Calu3 (cell line): Measurements from ENCODE around the gene IKZF3. TPM values are rescaled to one million over a fixed set of nuclear protein-coding genes. Genes with fewer than 3 reads are reported as not detected.
A peak's percentile ranks its signal among the peaks of the same experiment; 100 is the strongest.

Source experiments
- BruUV-seq: library from RNA; stranded (reverse); fragments of 400-500 nt; replicated peaks from 2 replicates; lab custom pipeline; 2021; lab: Mats Ljungman, UMichigan
- CTCF ChIA-PET: fragments of 300-600 bp; sonication (Branson Sonifier 250); formaldehyde crosslinking; loops from one replicate; lab custom pipeline; 2022; ENCODE audit warnings: antibody characterized with exemption; lab: Charles Lee
- DNase-seq: peaks from one replicate; pipeline ENCODE4 v3.0.0; 2022
- H3K27ac Mint-ChIP-seq: one replicate; pipeline ENCODE4 v1.8.0; 2022; ENCODE audit warnings: mixed read lengths; ENCODE audit not compliant: unreplicated experiment
- H3K27me3 Mint-ChIP-seq: one replicate; pipeline ENCODE4 v1.8.0; 2022; ENCODE audit warnings: mixed read lengths; ENCODE audit not compliant: unreplicated experiment
- H3K36me3 Mint-ChIP-seq: one replicate; pipeline ENCODE4 v1.8.0; 2022; ENCODE audit warnings: mild to moderate bottlenecking, moderate library complexity, mixed read lengths; ENCODE audit not compliant: insufficient read depth, unreplicated experiment
- H3K4me1 Mint-ChIP-seq: one replicate; pipeline ENCODE4 v1.8.0; 2022; ENCODE audit warnings: mild to moderate bottlenecking, low read depth, mixed read lengths; ENCODE audit not compliant: unreplicated experiment
- H3K4me3 Mint-ChIP-seq: one replicate; pipeline ENCODE4 v1.8.0; 2022; ENCODE audit warnings: mild to moderate bottlenecking, low read depth, moderate library complexity, mixed read lengths; ENCODE audit not compliant: unreplicated experiment
- H3K9me3 Mint-ChIP-seq: one replicate; pipeline ENCODE4 v1.8.0; 2022; ENCODE audit warnings: low read depth, mixed read lengths; ENCODE audit not compliant: unreplicated experiment
- CTCF ChIP-seq: fragments of 200-600 bp; IDR thresholded peaks from one replicate; pipeline ENCODE4 v1.8.0; 2022; ENCODE audit warnings: antibody characterized with exemption; ENCODE audit not compliant: unreplicated experiment
- intact Hi-C: fragments of 100-400 bp; cut with micrococcal nuclease; formaldehyde crosslinking; loops from one replicate; pipeline ENCODE4 v1.10.0; 2022; ENCODE audit not compliant: unreplicated experiment
- total RNA-seq: library from RNA; stranded (reverse); gene quantifications from 2 replicates; pipeline ENCODE4 v1.2.3, GENCODE V29; 2022

IKZF3 gene
- total RNA-seq, 1 experiment from 2014 or later = 30.9 TPM

- no peak for DNase-seq
- CTCF ChIA-PET = interaction anchor here (0.5 to 161.2 kb wide), 33 partner anchors 10 to 1125 kb away, joined by 3 to 42089 read pairs (median 9); partner anchors contain the start of genes ERBB2, GRB7, GSDMA and GSDMB
- H3K36me3 Mint-ChIP-seq = peaks cover 80% of the 10 kb centered on the region
- H3K27ac Mint-ChIP-seq = peak overlapping the region; percentile 21
- H3K27me3 Mint-ChIP-seq = no peaks in the 10 kb centered on the region
- H3K4me3 Mint-ChIP-seq = peak overlapping the region; percentile 77
- BruUV-seq = no TSS peak
- H3K4me1 Mint-ChIP-seq = peaks cover 50% of the 10 kb centered on the region
- intact Hi-C loops = loop anchor here (10.0 kb wide), 1 partner anchor 548 kb away; the partner anchor contains the start of gene CDC6
- TF ChIP-seq CTCF = no peak
- no peaks in the 10 kb centered on the region for H3K9me3 Mint-ChIP-seq
Observed at GRCh38 chr17:39737206-39737759, 126.8 kb downstream of the IKZF3 start.

GRCh38 chr17:39736319-39737165 is 127.6 kb downstream of the IKZF3 start:
- no TSS peak for BruUV-seq
- no peak for TF ChIP-seq CTCF
- Mint-ChIP-seq H3K4me1 (peaks cover 42% of the 10 kb centered on the region), H3K27ac (peak overlapping the region; percentile 21), H3K9me3 (no peaks in the 10 kb centered on the region), H3K27me3 (no peaks in the 10 kb centered on the region), H3K36me3 (peaks cover 78% of the 10 kb centered on the region), H3K4me3 (peak overlapping the region; percentile 77)
- peak; percentile 99 for DNase-seq
- CTCF ChIA-PET = interaction anchor here (0.6 to 161.2 kb wide), 32 partner anchors 9 to 1126 kb away, joined by 3 to 42089 read pairs (median 9); partner anchors contain the start of genes ERBB2, GRB7, GSDMA and GSDMB
- intact Hi-C loops = loop anchor here (10.0 kb wide), 1 partner anchor 548 kb away; the partner anchor contains the start of gene CDC6

- DNase-seq = peak; percentile 100
- no TSS peak for BruUV-seq
- H3K27me3 Mint-ChIP-seq = no peaks in the 10 kb centered on the region
- peak overlapping the region; percentile 77 for H3K4me3 Mint-ChIP-seq
- peaks cover 36% of the 10 kb centered on the region for H3K4me1 Mint-ChIP-seq
- H3K36me3 Mint-ChIP-seq = peaks cover 78% of the 10 kb centered on the region
- no peaks in the 10 kb centered on the region for H3K9me3 Mint-ChIP-seq
- no peak for TF ChIP-seq CTCF
- intact Hi-C loops = loop anchor here (10.0 kb wide), 1 partner anchor 549 kb away; the partner anchor contains the start of gene CDC6
- peak overlapping the region; percentile 21 for H3K27ac Mint-ChIP-seq
- CTCF ChIA-PET = interaction anchor here (0.5 to 161.2 kb wide), 26 partner anchors 8 to 740 kb away, joined by 3 to 42089 read pairs (median 10); partner anchors contain the start of genes ERBB2, GRB7, GSDMA and GSDMB
Observed at GRCh38 chr17:39735882-39736281, 128.2 kb downstream of the IKZF3 start.

- peaks cover 78% of the 10 kb centered on the region for H3K36me3 Mint-ChIP-seq
- no peak for DNase-seq
- TF ChIP-seq CTCF = no peak
- peaks cover 44% of the 10 kb centered on the region for H3K4me1 Mint-ChIP-seq
- BruUV-seq = no TSS peak
- intact Hi-C loops = loop anchor here (10.0 kb wide), 1 partner anchor 552 kb away; the partner anchor contains the start of gene CDC6
- H3K27me3 Mint-ChIP-seq = no peaks in the 10 kb centered on the region
- H3K4me3 Mint-ChIP-seq = peak overlapping the region; percentile 0
- H3K27ac Mint-ChIP-seq = peak overlapping the region; percentile 19
- CTCF ChIA-PET = interaction anchor here (0.6 to 161.2 kb wide), 27 partner anchors 5 to 1946 kb away, joined by 3 to 42089 read pairs (median 8); partner anchors contain the start of genes ERBB2, GRB7, GSDMA and IKZF3
- no peaks in the 10 kb centered on the region for H3K9me3 Mint-ChIP-seq
Observed at GRCh38 chr17:39732586-39732985, 131.5 kb downstream of the IKZF3 start.
